ENCODE results near the gene FMR1. TPM values are rescaled to one million over a fixed set of nuclear protein-coding genes. Genes with fewer than 3 reads are reported as not detected.

FMR1 gene
- total and polyA plus RNA-seq, 2 experiments from 2014 or later = 35.1 to 53.6 TPM

DNA sequence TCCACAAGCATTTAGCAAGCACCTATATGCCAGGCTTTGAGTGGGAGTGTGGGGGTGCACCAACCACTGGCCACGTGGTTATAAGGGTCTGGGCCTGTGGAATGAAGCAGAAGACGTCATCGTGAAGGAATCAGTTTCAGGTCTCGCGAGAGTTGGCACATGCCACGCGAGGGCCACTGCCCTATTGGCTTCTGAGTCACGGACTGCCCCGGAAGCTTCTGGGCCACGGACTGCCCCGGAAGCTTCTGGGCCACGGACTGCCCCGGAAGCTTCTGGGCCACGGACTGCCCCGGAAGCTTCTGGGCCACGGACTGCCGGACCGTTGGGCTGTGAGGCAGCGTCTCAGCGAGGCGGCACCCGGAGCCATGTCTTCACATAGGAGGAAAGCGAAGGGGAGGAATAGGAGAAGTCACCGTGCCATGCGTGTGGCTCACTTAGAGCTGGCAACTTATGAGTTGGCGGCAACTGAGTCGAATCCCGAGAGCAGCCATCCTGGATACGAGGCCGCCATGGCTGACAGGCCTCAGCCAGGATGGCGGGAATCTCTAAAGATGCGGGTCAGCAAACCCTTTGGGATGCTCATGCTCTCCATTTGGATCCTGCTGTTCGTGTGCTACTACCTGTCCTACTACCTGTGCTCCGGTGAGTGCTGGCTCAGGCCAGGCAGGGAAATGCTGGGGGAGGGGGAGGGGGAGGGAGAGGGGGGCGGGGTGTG lies 69.5 kb downstream of the FMR1 start, which contains the start of gene FMR1NB:
Gene FMR1NB, plus strand, starts transcription at position 300 of the 715 bp plus-strand sequence. Its CDS starts 66 bp downstream, at position 366.
- TF ChIP-seq EZH2 (IDR thresholded peaks at IDR 0.05; ENCODE audit: borderline replicate concordance) (no peak), EZH2phosphoT487 (IDR thresholded peaks at IDR 0.05; ENCODE audit: low read depth, severe bottlenecking, unreplicated experiment) (no peak), CTCF (IDR thresholded peaks at IDR 0.05; ENCODE audit: poor library complexity) (no peak)

More for the DNA sequence above, 69.5 kb downstream of the FMR1 start, which contains the start of gene FMR1NB:
- Histone ChIP-seq H3K27me3 (no peaks in the 10 kb centered on the region), H3K4me1 (ENCODE audit: insufficient read depth) (no peaks in the 10 kb centered on the region), H3K36me3 (replicated peaks; ENCODE audit: insufficient read depth, low read depth) (no peaks in the 10 kb centered on the region), H3K9me2 (replicated peaks; ENCODE audit: insufficient read depth) (no peaks in the 10 kb centered on the region), H3K79me2 (no peaks in the 10 kb centered on the region), H4K20me1 (ENCODE audit: insufficient read depth, poor library complexity, severe bottlenecking) (no peaks in the 10 kb centered on the region), H3K4me3 (no peak within 1 kb of the TSS), H3K4me2 (no peak within 1 kb of the TSS), H2AFZ (no peak within 1 kb of the TSS), H3K27ac (no peak within 1 kb of the TSS), H3K9me3 (ENCODE audit: low read depth) (no peaks in the 10 kb centered on the region)
- DNase-seq (ENCODE audit: low spot score) = no peak
- 95% methylated on average over 34 of the region's 35 CpGs for WGBS (ENCODE audit: low lambda C conversion rate, missing lambda C conversion rate)

Small RNA genes within 50 kb of the gene (small RNA-seq; reads per million reads assigned to genes)
- not detected for gene RF02118

Other genes with a start within 250 kb of the FMR1 start
- gene FMR1NB, start 69.4 kb downstream of the FMR1 start, total RNA-seq = not detected in 2 replicates
- gene FMR1NB, start 69.4 kb downstream of the FMR1 start, polyA plus RNA-seq = not detected in 2 replicates